Measurements from ENCODE around the gene CASTOR1. TPM values are rescaled to one million over a fixed set of nuclear protein-coding genes. Genes with fewer than 3 reads are reported as not detected.
A peak's percentile ranks its signal among the peaks of the same experiment; 100 is the strongest.

CASTOR1 gene
- total RNA-seq, 1 experiment from 2014 or later: 10.6 TPM

DNA sequence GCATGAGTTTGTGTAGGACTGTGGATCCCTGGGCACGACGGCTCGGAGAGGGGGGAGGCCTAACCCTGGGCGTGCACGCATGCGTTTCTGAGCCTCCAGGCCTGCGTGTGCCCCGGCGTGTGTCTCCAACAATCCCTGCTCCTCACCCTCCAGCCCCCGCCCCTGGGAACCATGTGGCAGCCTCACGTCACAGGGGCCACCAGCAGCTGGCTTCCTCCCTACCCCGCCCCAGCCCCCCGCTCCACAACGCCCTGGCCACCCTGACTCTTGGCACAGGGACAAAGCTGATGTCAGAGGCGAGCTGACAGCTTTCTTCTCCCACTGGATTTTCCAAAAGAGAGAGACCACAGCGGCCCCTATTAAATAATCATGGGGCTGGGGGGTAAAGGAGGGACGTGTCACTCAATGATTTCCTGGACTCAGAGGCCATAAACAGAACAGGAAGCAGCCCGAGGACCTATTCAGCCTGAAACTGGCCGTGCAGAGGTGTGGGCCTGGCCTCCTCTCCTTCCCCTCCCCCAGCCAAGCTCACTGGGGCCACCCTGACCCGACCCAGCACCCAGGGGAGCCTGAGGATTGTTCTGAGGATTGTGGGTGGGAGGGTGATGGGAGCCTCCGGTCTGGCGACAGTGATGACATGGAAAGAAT, 36.0 kb downstream of the CASTOR1 start:
- intact Hi-C loops (cut with micrococcal nuclease; ENCODE audit: unreplicated experiment): loop anchor here (5.0 kb wide), 1 partner anchor 631 kb away; no protein-coding TSS in a partner anchor
- no peaks in the 10 kb centered on the region for H3K9me3 ChIP-seq (ENCODE audit: insufficient read depth, low read depth)
- H3K79me2 ChIP-seq (ENCODE audit: low read depth): peaks cover 83% of the 10 kb centered on the region
- H3K36me3 ChIP-seq (ENCODE audit: low read depth): peaks cover 34% of the 10 kb centered on the region
- POLR2A ChIA-PET (ENCODE audit: unreplicated experiment): interaction anchor here (0.7 to 1.2 kb wide), 3 partner anchors 18 to 74 kb away, joined by 3 to 9 read pairs (median 6); no protein-coding TSS in a partner anchor
- no peaks in the 10 kb centered on the region for H4K20me1 ChIP-seq (ENCODE audit: insufficient read depth)
- DNase-seq: peak; percentile 73 to 89
- no peak overlapping the region for H2AFZ ChIP-seq
- BruUV-seq (replicated peaks): no TSS peak
- H3K9me2 ChIP-seq (ENCODE audit: insufficient read depth): no peaks in the 10 kb centered on the region
- H3F3A ChIP-seq (ENCODE audit: insufficient read depth, low read depth): peaks cover 82% of the 10 kb centered on the region
- peak overlapping the region; percentile 100 for H3K27ac ChIP-seq
- H3K4me3 ChIP-seq: peak overlapping the region; percentile 90; the same call in 1 of the 2 replicates
- peak overlapping the region; percentile 88 for H3K4me2 ChIP-seq
- TF ChIP-seq EZH2 (IDR thresholded peaks at IDR 0.05; ENCODE audit: low read depth): no peak
- TF ChIP-seq, protein P1, sequence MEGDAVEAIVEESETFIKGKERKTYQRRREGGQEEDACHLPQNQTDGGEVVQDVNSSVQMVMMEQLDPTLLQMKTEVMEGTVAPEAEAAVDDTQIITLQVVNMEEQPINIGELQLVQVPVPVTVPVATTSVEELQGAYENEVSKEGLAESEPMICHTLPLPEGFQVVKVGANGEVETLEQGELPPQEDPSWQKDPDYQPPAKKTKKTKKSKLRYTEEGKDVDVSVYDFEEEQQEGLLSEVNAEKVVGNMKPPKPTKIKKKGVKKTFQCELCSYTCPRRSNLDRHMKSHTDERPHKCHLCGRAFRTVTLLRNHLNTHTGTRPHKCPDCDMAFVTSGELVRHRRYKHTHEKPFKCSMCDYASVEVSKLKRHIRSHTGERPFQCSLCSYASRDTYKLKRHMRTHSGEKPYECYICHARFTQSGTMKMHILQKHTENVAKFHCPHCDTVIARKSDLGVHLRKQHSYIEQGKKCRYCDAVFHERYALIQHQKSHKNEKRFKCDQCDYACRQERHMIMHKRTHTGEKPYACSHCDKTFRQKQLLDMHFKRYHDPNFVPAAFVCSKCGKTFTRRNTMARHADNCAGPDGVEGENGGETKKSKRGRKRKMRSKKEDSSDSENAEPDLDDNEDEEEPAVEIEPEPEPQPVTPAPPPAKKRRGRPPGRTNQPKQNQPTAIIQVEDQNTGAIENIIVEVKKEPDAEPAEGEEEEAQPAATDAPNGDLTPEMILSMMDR (conservative IDR thresholded peaks at IDR 0.05): no peak
- peaks cover 75% of the 10 kb centered on the region for H3K4me1 ChIP-seq (replicated peaks; ENCODE audit: insufficient read depth)
- CTCF ChIA-PET: interaction anchor here (0.6 to 1.2 kb wide), 4 partner anchors 44 to 229 kb away, joined by 7 to 9 read pairs (median 8); no protein-coding TSS in a partner anchor
- no peaks in the 10 kb centered on the region for H3K27me3 ChIP-seq (ENCODE audit: insufficient read depth, low read depth)

DNA sequence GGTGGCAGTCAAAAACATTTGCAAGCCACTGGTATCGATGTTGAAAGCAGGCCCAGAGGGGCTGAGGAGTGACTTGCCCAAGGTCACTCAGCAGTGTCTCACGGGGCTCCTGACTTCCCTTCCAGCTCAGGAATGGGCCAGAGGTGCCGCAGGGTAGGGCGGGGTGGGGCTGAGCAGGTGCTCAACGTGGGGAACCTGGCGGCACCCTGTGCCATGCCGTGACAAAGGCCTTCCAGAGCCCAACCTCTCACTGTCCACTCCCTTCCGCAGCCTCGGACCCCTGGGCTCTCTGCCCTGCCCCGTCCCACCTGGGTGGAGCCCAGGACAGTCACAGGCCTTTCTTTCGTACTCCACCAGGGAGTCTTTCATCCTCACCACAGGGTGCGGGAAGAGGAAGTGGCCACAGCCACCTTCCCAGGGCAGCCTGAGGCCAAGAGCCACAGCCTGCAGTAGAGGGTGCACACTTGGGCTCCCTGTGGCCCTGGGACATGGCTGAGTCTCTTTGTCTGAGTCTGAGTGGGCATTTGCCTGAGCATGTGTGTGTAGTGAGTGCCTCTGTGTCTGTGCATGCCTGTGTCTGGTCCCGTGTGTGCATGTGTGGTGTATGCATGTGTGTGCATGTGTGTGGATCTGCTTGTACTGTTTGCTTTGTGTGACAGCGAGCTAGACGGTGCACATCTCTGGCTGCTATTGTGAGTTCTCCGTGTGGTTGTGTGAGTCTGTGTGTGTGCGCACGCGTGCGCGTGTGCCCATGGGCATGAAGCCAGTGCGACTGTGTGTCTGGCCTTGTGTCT, 36.7 kb downstream of the CASTOR1 start:
- Histone ChIP-seq H3K4me3 (peak overlapping the region; percentile 47; the same call in 1 of the 2 replicates), H2AFZ (no peak overlapping the region), H3F3A (ENCODE audit: insufficient read depth, low read depth) (peaks cover 81% of the 10 kb centered on the region), H3K9me2 (ENCODE audit: insufficient read depth) (no peaks in the 10 kb centered on the region), H3K79me2 (ENCODE audit: low read depth) (peaks cover 85% of the 10 kb centered on the region), H3K36me3 (ENCODE audit: low read depth) (peaks cover 34% of the 10 kb centered on the region), H3K9me3 (ENCODE audit: insufficient read depth, low read depth) (no peaks in the 10 kb centered on the region), H3K4me1 (replicated peaks; ENCODE audit: insufficient read depth) (peaks cover 70% of the 10 kb centered on the region), H3K27me3 (ENCODE audit: insufficient read depth, low read depth) (no peaks in the 10 kb centered on the region), H3K4me2 (peak overlapping the region; percentile 88), H3K27ac (peak overlapping the region; percentile 100), H4K20me1 (ENCODE audit: insufficient read depth) (no peaks in the 10 kb centered on the region)
- intact Hi-C loops (cut with micrococcal nuclease; ENCODE audit: unreplicated experiment): loop anchor here (1.0 to 5.0 kb wide), 5 partner anchors 17 to 630 kb away; no protein-coding TSS in a partner anchor
- TF ChIP-seq, protein P1 (conservative IDR thresholded peaks at IDR 0.05): no peak
- no peak for TF ChIP-seq EZH2 (IDR thresholded peaks at IDR 0.05; ENCODE audit: low read depth)
- POLR2A ChIA-PET (ENCODE audit: unreplicated experiment): interaction anchor here (0.6 to 1.2 kb wide), 4 partner anchors 17 to 46 kb away, joined by 6 to 30 read pairs (median 17); no protein-coding TSS in a partner anchor
- DNase-seq: peak; percentile 97 to 100
- CTCF ChIA-PET: interaction anchor here (1.2 kb wide), 1 partner anchor 43 kb away, joined by 8 read pairs; no protein-coding TSS in a partner anchor
- TSS peak; percentile 75 for BruUV-seq (replicated peaks)

DNA sequence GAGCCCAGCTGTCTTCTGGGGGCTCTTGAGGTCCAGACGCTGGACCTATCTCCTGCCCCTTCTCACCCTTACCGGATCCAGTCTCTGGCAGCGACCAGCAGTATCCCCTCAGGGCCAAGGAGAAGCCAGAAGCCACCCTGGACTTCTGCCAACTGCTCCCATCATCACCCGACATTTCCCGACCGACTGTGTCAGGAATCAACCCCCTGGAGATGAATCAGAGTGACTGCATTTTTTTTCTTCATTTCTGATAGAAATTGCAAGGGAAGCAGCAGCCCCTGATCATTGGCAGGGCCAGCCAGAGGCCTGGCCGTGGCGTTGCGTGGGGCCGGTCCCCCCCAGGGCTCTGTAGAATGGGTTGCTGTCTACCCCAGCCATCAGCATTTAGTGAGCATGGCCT, 37.6 kb downstream of the CASTOR1 start:
- peaks cover 70% of the 10 kb centered on the region for H3K4me1 ChIP-seq (replicated peaks; ENCODE audit: insufficient read depth)
- H3K27ac ChIP-seq: peak overlapping the region; percentile 100

More for the DNA sequence above, 37.6 kb downstream of the CASTOR1 start:
- intact Hi-C loops (cut with micrococcal nuclease; ENCODE audit: unreplicated experiment): loop anchor here (1.0 to 5.0 kb wide), 5 partner anchors 16 to 629 kb away; no protein-coding TSS in a partner anchor
- CTCF ChIA-PET: interaction anchor here (0.9 kb wide), 1 partner anchor 38 kb away, joined by 3 read pairs; no protein-coding TSS in a partner anchor
- H3K79me2 ChIP-seq (ENCODE audit: low read depth): peaks cover 84% of the 10 kb centered on the region
- DNase-seq: peak; percentile 62 to 65
- TF ChIP-seq EZH2 (IDR thresholded peaks at IDR 0.05; ENCODE audit: low read depth): no peak
- TF ChIP-seq, protein P1 (conservative IDR thresholded peaks at IDR 0.05): no peak
- BruUV-seq (replicated peaks): no TSS peak
- H3K9me2 ChIP-seq (ENCODE audit: insufficient read depth): no peaks in the 10 kb centered on the region
- peak overlapping the region; percentile 88 for H3K4me2 ChIP-seq
- H3K27me3 ChIP-seq (ENCODE audit: insufficient read depth, low read depth): no peaks in the 10 kb centered on the region
- H3K36me3 ChIP-seq (ENCODE audit: low read depth): peaks cover 34% of the 10 kb centered on the region
- peak overlapping the region; percentile 47 for H3K4me3 ChIP-seq
- no peaks in the 10 kb centered on the region for H3K9me3 ChIP-seq (ENCODE audit: insufficient read depth, low read depth)
- H4K20me1 ChIP-seq (ENCODE audit: insufficient read depth): no peaks in the 10 kb centered on the region
- H2AFZ ChIP-seq: no peak overlapping the region
- POLR2A ChIA-PET (ENCODE audit: unreplicated experiment): interaction anchor here (0.6 to 0.8 kb wide), 3 partner anchors 16 to 41 kb away, joined by 14 to 30 read pairs (median 20); no protein-coding TSS in a partner anchor
- peaks cover 73% of the 10 kb centered on the region for H3F3A ChIP-seq (ENCODE audit: insufficient read depth, low read depth)

All from PC-9 (cell line).